Measurements from ENCODE around the gene TRAPPC3L. TPM values are rescaled to one million over a fixed set of nuclear protein-coding genes. Genes with fewer than 3 reads are reported as not detected.

TRAPPC3L gene
- total and polyA plus RNA-seq, 7 donors = 0.03 to 0.16 (median 0.06) TPM; not detected in 4

- ATAC-seq (peak; percentile 65 to 81 (median 78)), DNase-seq (peak; percentile 23 to 61)
- Histone ChIP-seq H3K27ac (peak overlapping the region; percentile 34), H3K27me3 (ENCODE audit: insufficient read depth in 3 of 3, low read length in 2 of 3) (no peaks in the 10 kb centered on the region), H3K36me3 (ENCODE audit: insufficient read depth in 1 of 2, low read depth in 1 of 2) (no peaks in the 10 kb centered on the region), H3K4me1 (peaks cover 6% of the 10 kb centered on the region), H3K9me3 (no peaks in the 10 kb centered on the region), H3K4me3 (peak overlapping the region; percentile 63)
- no peak for TF ChIP-seq CTCF (IDR thresholded peaks at IDR 0.05)
- WGBS, 3 donors = 35 to 46% (median 39%) methylated on average over 42 of the region's 42 CpGs
- intact Hi-C loops (cut with DNase I) = loop anchor here in 1 of 2 donors (2.0 kb wide), 1 partner anchor 286 kb away; the partner anchor contains the start of gene TSPYL1
Observed at GRCh38 chr6:116564921-116565872, 19.7 kb upstream of the TRAPPC3L start.

GRCh38 chr6:116564311-116564710, 18.8 kb upstream of the TRAPPC3L start:
- Histone ChIP-seq H3K27ac (no peak overlapping the region), H3K9me3 (no peaks in the 10 kb centered on the region), H3K27me3 (ENCODE audit: insufficient read depth in 3 of 3, low read length in 2 of 3) (no peaks in the 10 kb centered on the region), H3K36me3 (ENCODE audit: insufficient read depth in 1 of 2, low read depth in 1 of 2) (no peaks in the 10 kb centered on the region), H3K4me3 (peak overlapping the region; percentile 63), H3K4me1 (no peaks in the 10 kb centered on the region)
- no peak for DNase-seq
- TF ChIP-seq CTCF (IDR thresholded peaks at IDR 0.05) = no peak
- 79 to 85% (median 82%) methylated on average over 7 of the region's 7 CpGs for WGBS, 3 donors
- intact Hi-C loops (cut with DNase I) = loop anchor here in 1 of 2 donors (2.0 kb wide), 1 partner anchor 286 kb away; the partner anchor contains the start of gene TSPYL1
- no peak for ATAC-seq

- Histone ChIP-seq H3K4me3 (no peak overlapping the region), H3K27ac (no peak overlapping the region), H3K9me3 (no peaks in the 10 kb centered on the region), H3K4me1 (peaks cover 2% of the 10 kb centered on the region), H3K27me3 (ENCODE audit: insufficient read depth in 3 of 3, low read length in 2 of 3) (no peaks in the 10 kb centered on the region), H3K36me3 (ENCODE audit: insufficient read depth in 1 of 2, low read depth in 1 of 2) (no peaks in the 10 kb centered on the region)
- no peak for TF ChIP-seq CTCF (IDR thresholded peaks at IDR 0.05)
- peak in 1 of 2 donors; percentile 46 for DNase-seq
- WGBS, 3 donors = 93 to 95% (median 93%) methylated on average over 9 of the region's 9 CpGs
- intact Hi-C loops (cut with DNase I) = loop anchor here in 1 of 2 donors (2.0 kb wide), 1 partner anchor 285 kb away; the partner anchor contains the start of gene TSPYL1
- ATAC-seq = no peak
Observed at GRCh38 chr6:116563830-116564229, 18.3 kb upstream of the TRAPPC3L start.

- no peak for ATAC-seq
- H3K27me3 ChIP-seq (ENCODE audit: insufficient read depth in 3 of 3, low read length in 2 of 3) = no peaks in the 10 kb centered on the region
- WGBS, 3 donors = 73 to 85% (median 76%) methylated on average over 3 of the region's 3 CpGs
- no peak for DNase-seq
- no peak overlapping the region for H3K4me3 ChIP-seq
- H3K36me3 ChIP-seq (ENCODE audit: insufficient read depth in 1 of 2, low read depth in 1 of 2) = no peaks in the 10 kb centered on the region
- H3K9me3 ChIP-seq = no peaks in the 10 kb centered on the region
- no peak overlapping the region for H3K27ac ChIP-seq
- intact Hi-C loops (cut with DNase I) = no loop called here
- peaks cover 9% of the 10 kb centered on the region for H3K4me1 ChIP-seq
- TF ChIP-seq CTCF (IDR thresholded peaks at IDR 0.05) = no peak
Observed at GRCh38 chr6:116562614-116563013, 17.1 kb upstream of the TRAPPC3L start.
